Adipocyte (in vitro differentiated cells): ENCODE measurements around the gene CUEDC1.

ENCODE experiments used
- DNase-seq: peaks from one replicate; pipeline ENCODE4 v3.0.0-alpha.2; 2015; ENCODE audit warnings: low read depth
- H3K27me3 ChIP-seq: replicated peaks from 2 replicates; pipeline ENCODE4 v1.7.0; 2013; ENCODE audit warnings: mild to moderate bottlenecking, low read length, moderate library complexity; ENCODE audit not compliant: control insufficient read depth, insufficient read depth
- H3K36me3 ChIP-seq: 2 replicates; pipeline ENCODE4 v1.7.0; 2013; ENCODE audit warnings: low read length, mild to moderate bottlenecking, moderate library complexity; ENCODE audit not compliant: control insufficient read depth, insufficient read depth, severe bottlenecking
- H3K4me1 ChIP-seq: 2 replicates; pipeline ENCODE4 v1.7.0; 2013; ENCODE audit warnings: mild to moderate bottlenecking, low read length, moderate library complexity; ENCODE audit not compliant: control insufficient read depth, insufficient read depth
- H3K4me3 ChIP-seq: 2 replicates; pipeline ENCODE4 v1.7.0; 2013; ENCODE audit warnings: mild to moderate bottlenecking, low read length, moderate library complexity
- H3K9ac ChIP-seq: 2 replicates; pipeline ENCODE4 v1.7.0; 2013; ENCODE audit warnings: mild to moderate bottlenecking, low read length, moderate library complexity
- H3K9me3 ChIP-seq: 2 replicates; pipeline ENCODE4 v1.7.0; 2013; ENCODE audit warnings: mild to moderate bottlenecking, low read length, moderate library complexity; ENCODE audit not compliant: control insufficient read depth

Gene CUEDC1

GRCh38 chr17:57993471-57994365, 38.5 kb upstream of the CUEDC1 start:
- Histone ChIP-seq H3K9me3 (no peaks in the 10 kb centered on the region), H3K4me3 (no peak overlapping the region), H3K27me3 (no peaks in the 10 kb centered on the region), H3K4me1 (peaks cover 32% of the 10 kb centered on the region), H3K36me3 (peaks cover 26% of the 10 kb centered on the region), H3K9ac (peak overlapping the region; percentile 35)
- DNase-seq: no peak

DNA sequence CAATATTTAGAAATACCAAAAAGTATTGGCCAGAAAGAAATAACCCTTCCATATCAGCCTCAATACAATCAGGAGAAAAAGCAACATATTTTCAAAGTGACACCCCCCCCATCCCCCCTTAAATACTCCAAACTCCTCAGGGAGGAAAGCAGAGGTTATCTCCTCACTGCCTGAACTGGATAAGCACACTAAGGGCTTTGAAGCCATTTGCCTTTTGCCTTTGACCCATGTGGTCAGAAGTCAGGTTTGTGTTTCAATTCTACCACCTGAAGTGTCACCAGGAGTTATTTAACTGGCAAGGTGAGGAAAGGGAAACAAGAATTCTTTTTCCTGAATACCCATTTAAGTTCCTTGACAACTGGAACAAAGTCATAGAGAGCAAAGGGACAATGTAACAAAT, 36.3 kb upstream of the CUEDC1 start:
- no peaks in the 10 kb centered on the region for H3K9me3 ChIP-seq
- no peak for DNase-seq
- peaks cover 37% of the 10 kb centered on the region for H3K4me1 ChIP-seq
- H3K27me3 ChIP-seq: no peaks in the 10 kb centered on the region
- H3K36me3 ChIP-seq: peaks cover 4% of the 10 kb centered on the region
- no peak overlapping the region for H3K4me3 ChIP-seq
- H3K9ac ChIP-seq: no peak overlapping the region

DNA sequence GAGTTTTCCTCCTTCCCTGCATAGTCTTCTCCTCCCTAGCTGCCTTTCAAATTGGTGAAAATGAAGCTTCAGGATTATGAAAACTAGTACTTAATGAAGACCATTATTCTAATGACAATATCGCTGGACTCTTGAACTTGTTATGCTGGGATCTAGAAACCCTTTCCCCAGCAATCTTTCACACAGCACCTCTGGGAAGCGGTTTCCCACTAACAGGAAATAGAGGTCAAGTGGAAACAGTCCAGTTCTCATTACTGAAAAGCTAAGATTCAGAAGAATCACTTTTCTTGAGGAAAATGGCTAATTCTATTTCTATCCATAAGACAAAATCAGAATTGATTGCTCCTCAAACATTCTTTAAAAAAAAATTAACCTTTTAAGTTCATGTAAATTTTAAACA, 34.8 kb upstream of the CUEDC1 start:
- no peak for DNase-seq
- H3K4me1 ChIP-seq: peaks cover 42% of the 10 kb centered on the region

DNA sequence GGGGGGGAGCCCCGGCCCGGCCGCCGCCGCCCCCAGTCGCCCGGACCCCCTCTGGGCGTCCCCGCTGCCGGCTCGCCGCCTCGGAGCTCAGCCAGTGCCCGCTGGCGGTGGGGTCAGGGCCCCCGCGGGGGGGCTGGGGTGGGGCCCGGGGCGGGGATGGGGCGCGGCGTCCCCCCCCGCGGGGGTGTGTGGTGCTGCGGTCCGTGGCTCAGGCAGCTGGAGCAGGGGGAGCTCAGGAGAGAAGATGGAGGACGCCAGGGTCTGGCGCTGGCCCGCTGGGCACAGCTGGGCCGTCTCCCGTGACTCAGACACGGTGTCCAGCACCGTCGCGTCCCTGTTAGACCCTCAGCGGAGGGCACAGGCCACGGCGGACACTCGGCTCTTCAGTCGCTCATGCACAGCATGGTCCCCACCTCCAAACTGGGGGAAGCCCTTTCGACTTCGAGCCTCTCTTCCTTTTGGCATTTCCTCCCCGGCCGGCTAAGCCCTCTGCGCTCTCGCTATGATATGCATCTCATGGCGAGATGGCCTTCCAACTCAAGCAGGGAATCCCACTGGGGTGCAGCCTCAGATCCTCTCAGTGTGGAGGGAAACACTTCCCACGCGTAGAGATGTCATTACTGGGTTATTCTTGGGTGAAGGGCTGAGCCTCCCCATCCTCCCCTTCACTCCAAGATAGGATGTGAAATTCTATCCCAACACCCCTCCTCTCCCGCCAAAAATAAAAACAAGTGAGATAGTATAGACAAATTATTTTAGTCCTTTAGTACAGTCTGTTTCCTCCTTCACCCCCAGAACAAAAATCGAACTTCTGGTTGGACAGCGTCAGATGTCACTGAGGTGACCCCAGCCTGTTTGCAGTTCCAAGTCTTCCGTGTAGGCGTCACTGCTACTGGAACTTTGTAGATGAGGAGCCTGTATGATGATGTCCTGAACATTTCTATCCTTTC, 33.4 kb upstream of the CUEDC1 start:
- Histone ChIP-seq H3K9ac (peak overlapping the region; percentile 88), H3K4me3 (peak overlapping the region; percentile 84), H3K36me3 (peaks cover 2% of the 10 kb centered on the region), H3K27me3 (no peaks in the 10 kb centered on the region), H3K9me3 (no peaks in the 10 kb centered on the region), H3K4me1 (peaks cover 42% of the 10 kb centered on the region)
- peak; percentile 84 for DNase-seq

More for the DNA sequence above, 34.8 kb upstream of the CUEDC1 start:
- Histone ChIP-seq H3K4me3 (no peak overlapping the region), H3K9ac (no peak overlapping the region), H3K9me3 (no peaks in the 10 kb centered on the region), H3K27me3 (no peaks in the 10 kb centered on the region), H3K36me3 (peaks cover 2% of the 10 kb centered on the region)

DNA sequence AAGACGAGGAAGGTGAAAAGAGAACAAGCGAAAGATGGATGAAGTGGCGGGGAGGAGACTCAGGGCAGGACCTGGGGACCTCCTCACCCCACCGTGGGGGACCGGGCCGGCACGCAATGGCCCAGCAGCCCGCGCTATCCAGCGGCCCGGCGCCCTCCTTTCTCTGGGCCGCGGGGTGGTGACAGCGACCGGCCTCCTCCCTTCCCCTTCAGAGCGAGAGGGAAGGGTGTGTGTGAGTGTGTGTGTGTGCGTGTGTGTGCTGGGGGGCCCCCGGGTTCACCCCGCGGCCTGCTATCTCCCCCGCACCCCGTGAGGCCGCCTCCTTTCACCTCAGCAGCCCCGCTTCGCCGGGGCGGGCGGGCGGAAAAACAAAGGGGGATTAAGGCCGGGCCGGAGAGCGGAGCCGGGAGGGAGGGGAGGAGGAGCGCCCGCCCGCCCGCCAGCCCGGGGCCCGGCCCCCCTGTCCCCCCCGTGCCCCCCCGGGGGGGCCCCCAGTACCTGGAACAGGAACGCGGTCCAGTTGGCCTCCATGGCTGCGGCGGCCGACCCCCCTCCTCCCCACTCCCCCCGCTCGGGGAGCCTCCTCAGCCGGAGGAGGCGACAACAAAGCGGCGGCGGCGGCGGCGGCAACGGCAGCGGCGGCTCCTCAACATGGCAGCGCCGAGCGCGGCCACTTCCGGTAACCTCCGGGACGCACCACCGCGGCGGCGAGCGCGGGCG, 32.5 kb upstream of the CUEDC1 start, which contains the start of gene VEZF1:
Gene VEZF1, minus strand, starts transcription at position 674 of the 720 bp plus-strand sequence. Its CDS starts 143 bp downstream, at position 531.
- Histone ChIP-seq H3K36me3 (peaks cover 5% of the 10 kb centered on the region), H3K9me3 (no peaks in the 10 kb centered on the region), H3K27me3 (no peaks in the 10 kb centered on the region), H3K4me1 (peaks cover 48% of the 10 kb centered on the region), H3K4me3 (peak within 1 kb of the TSS; percentile 91), H3K9ac (peak within 1 kb of the TSS; percentile 94)
- DNase-seq: peak; percentile 85

DNA sequence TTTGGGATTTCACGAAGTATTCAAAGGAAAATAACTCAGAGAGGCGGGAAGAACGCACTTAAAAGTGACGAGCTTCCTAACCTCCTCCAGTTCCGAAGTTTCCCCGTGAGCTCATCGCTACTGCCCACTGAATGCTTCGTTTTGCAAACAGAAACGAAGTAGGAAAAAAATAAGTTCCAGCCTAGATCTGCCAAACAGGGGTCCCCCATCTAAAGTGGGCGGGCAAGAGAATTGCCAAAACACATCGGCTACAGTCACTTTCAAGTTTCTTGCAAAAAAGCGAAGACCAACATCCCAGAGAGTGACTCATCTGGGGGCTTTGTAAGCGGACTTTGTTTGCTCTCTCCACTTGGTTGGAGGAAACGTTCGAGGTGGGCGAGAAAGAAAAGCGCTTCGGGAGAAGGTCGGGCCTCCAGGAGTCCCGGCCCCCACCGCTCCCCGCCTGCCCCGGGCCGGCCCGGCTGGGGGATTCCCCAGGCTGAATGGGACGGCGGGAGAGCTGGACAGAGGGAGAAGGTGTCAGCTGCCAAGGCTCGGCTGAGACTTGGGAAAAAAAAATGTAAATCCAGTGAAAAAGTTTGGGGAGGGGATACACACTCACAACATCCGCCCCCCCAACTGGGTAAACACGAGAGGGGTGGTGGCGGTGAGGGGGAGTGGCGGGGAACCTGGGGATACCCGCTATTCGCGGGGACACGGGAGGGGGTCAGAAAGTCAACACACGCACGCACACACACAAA, 31.8 kb upstream of the CUEDC1 start:
- peaks cover 48% of the 10 kb centered on the region for H3K4me1 ChIP-seq
- no peaks in the 10 kb centered on the region for H3K9me3 ChIP-seq
- H3K27me3 ChIP-seq: no peaks in the 10 kb centered on the region
- peak; percentile 79 for DNase-seq
- H3K36me3 ChIP-seq: peaks cover 12% of the 10 kb centered on the region
- H3K4me3 ChIP-seq: peak overlapping the region; percentile 91
- H3K9ac ChIP-seq: peak overlapping the region; percentile 94

DNA sequence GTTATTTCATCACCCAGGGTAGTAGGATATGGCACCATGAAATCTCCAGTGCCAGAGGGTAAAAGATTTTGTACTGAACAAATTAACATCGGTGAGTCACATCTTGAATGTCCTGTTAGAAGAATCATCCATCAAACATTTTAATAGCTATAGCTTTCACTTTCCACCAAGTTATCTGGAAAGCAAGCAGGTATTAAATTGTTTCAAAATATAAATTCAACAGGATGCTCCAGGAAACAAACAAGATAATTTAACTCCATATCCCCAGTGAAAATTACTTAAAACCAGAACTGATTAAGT, 30.4 kb upstream of the CUEDC1 start:
- Histone ChIP-seq H3K36me3 (peaks cover 25% of the 10 kb centered on the region), H3K4me1 (peaks cover 51% of the 10 kb centered on the region), H3K27me3 (no peaks in the 10 kb centered on the region), H3K9ac (peak overlapping the region; percentile 94), H3K9me3 (no peaks in the 10 kb centered on the region), H3K4me3 (peak overlapping the region; percentile 91)
- DNase-seq: peak; percentile 83

GRCh38 chr17:57984936-57985674, 29.9 kb upstream of the CUEDC1 start:
- Histone ChIP-seq H3K36me3 (peaks cover 30% of the 10 kb centered on the region), H3K4me3 (peak overlapping the region; percentile 91), H3K9ac (peak overlapping the region; percentile 94), H3K27me3 (no peaks in the 10 kb centered on the region), H3K4me1 (peaks cover 51% of the 10 kb centered on the region), H3K9me3 (no peaks in the 10 kb centered on the region)
- peak; percentile 49 for DNase-seq

DNA sequence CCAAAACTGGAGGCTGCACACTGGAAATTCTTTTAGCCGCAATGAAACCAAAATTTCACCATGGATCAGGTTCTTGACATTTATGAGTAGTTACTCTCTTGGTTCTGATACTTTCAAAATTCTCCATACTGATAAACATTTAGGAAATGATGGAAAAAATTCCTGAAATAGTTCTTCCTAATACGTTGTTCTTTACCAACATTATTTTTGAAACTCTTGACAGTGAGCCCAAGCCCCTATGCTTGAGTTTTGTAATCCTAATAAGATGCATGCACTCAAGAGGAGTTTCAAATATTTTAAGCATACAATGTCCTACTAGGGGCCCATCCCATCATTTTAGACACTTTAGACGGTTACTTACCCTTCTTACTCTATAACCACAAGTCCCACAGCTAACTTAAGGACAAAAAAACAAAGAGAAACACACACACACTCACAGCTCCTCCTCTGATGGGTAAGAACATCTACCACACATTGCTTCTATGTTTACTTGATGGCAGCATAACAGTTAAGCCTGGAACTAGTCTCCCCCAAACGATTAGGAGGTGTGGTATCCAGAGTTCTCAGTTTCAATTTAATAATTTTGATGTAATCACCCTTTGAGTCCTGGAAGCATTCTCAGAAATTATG, 29.2 kb upstream of the CUEDC1 start:
- no peaks in the 10 kb centered on the region for H3K9me3 ChIP-seq
- peak overlapping the region; percentile 94 for H3K9ac ChIP-seq
- peak; percentile 64 for DNase-seq
- no peaks in the 10 kb centered on the region for H3K27me3 ChIP-seq
- H3K4me1 ChIP-seq: peaks cover 51% of the 10 kb centered on the region
- peak overlapping the region; percentile 91 for H3K4me3 ChIP-seq
- H3K36me3 ChIP-seq: peaks cover 37% of the 10 kb centered on the region
